GM19328 (cell line): ENCODE measurements around the gene LRRC3C.

ENCODE experiments used
- ATAC-seq: cut with Tn5 transposase; IDR thresholded peaks from one replicate; pipeline ENCODE4 v1.9.1; 2021; ENCODE audit warnings: mild to moderate bottlenecking, moderate library complexity; ENCODE audit not compliant: unreplicated experiment

LRRC3C gene

GRCh38 chr17:39923836-39924690 is 3.5 kb upstream of the LRRC3C start:
- no peak for ATAC-seq

- no peak for ATAC-seq
Observed at GRCh38 chr17:39924691-39925055, 2.9 kb upstream of the LRRC3C start.

- ATAC-seq = no peak
Observed at GRCh38 chr17:39925282-39926134, 2.0 kb upstream of the LRRC3C start.

GRCh38 chr17:39926135-39926587 is 1.4 kb upstream of the LRRC3C start:
- no peak for ATAC-seq

- ATAC-seq = no peak
Observed at GRCh38 chr17:39926588-39927100, 888 bp upstream of the LRRC3C start.

GRCh38 chr17:39927929-39928857 is 661 bp downstream of the LRRC3C start:
- peak; percentile 19 for ATAC-seq

- ATAC-seq = no peak
Observed at GRCh38 chr17:39928858-39929645, 1.5 kb downstream of the LRRC3C start.

GRCh38 chr17:39929646-39930407 is 2.3 kb downstream of the LRRC3C start:
- no peak for ATAC-seq

GRCh38 chr17:39933912-39934311 is 6.4 kb downstream of the LRRC3C start:
- no peak for ATAC-seq

- no peak for ATAC-seq
Observed at GRCh38 chr17:39934324-39934723, 6.8 kb downstream of the LRRC3C start.

- ATAC-seq = no peak
Observed at GRCh38 chr17:39935909-39936308, 8.4 kb downstream of the LRRC3C start.

- ATAC-seq = no peak
Observed at GRCh38 chr17:39937447-39937846, 9.9 kb downstream of the LRRC3C start.

GRCh38 chr17:39938140-39938869 is 10.8 kb downstream of the LRRC3C start:
- no peak for ATAC-seq

- ATAC-seq = no peak
Observed at GRCh38 chr17:39939106-39939505, 11.6 kb downstream of the LRRC3C start.

GRCh38 chr17:39939588-39940419 is 12.3 kb downstream of the LRRC3C start:
- no peak for ATAC-seq

- ATAC-seq = no peak
Observed at GRCh38 chr17:39943702-39944392, 16.3 kb downstream of the LRRC3C start.

GRCh38 chr17:39944393-39944711 is 16.8 kb downstream of the LRRC3C start:
- ATAC-seq = no peak
